Subcutaneous adipose tissue (tissue), 4 donors: ENCODE measurements around the gene MAEL. TPM values are rescaled to one million over a fixed set of nuclear protein-coding genes. Genes with fewer than 3 reads are reported as not detected.

Source experiments
- total RNA-seq, 4 donors: library from RNA; depleted of rRNA; stranded (reverse); fragments of >200 nt; gene quantifications; one replicate each; pipeline ENCODE4 v1.1.0, GENCODE V29; 2016
- TF ChIP-seq, protein P1 (sequence below): fragments of 450-650 bp; IDR thresholded peaks from one replicate; pipeline ENCODE4 v1.5.1; 2016; ENCODE audit warnings: low read depth, mild to moderate bottlenecking, control low read depth, antibody characterized with exemption, moderate library complexity

The MAEL gene
- total RNA-seq, 4 donors from 2014 or later: 0.33 TPM; not detected in 3

- TF ChIP-seq, protein P1, sequence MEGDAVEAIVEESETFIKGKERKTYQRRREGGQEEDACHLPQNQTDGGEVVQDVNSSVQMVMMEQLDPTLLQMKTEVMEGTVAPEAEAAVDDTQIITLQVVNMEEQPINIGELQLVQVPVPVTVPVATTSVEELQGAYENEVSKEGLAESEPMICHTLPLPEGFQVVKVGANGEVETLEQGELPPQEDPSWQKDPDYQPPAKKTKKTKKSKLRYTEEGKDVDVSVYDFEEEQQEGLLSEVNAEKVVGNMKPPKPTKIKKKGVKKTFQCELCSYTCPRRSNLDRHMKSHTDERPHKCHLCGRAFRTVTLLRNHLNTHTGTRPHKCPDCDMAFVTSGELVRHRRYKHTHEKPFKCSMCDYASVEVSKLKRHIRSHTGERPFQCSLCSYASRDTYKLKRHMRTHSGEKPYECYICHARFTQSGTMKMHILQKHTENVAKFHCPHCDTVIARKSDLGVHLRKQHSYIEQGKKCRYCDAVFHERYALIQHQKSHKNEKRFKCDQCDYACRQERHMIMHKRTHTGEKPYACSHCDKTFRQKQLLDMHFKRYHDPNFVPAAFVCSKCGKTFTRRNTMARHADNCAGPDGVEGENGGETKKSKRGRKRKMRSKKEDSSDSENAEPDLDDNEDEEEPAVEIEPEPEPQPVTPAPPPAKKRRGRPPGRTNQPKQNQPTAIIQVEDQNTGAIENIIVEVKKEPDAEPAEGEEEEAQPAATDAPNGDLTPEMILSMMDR: no peak
These were observed 54.8 kb downstream of the MAEL start for GRCh38 chr1:167043752-167044488.

DNA sequence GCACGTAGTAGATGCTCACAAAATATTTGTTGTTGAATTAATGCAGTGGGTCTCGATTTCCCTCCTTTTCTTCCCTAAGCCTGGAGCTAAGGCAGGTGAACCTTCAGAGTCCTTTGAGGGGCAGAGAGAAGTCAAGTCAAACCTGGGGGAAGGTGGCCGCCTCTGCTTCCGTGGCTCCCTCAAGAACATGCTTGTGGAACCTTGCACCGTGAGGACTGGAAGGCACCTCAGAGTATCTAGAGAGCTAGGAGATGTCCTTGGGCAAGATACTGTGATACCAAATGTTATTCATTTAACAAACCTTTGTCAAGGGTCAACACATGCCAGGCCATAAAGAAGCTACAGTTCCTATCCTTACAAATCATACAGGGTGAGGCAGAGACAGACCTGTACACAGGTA is 62.8 kb downstream of the MAEL start:
- TF ChIP-seq, protein P1: no peak

- TF ChIP-seq, protein P1: no peak
These were observed 63.3 kb downstream of the MAEL start for GRCh38 chr1:167052389-167052788.

DNA sequence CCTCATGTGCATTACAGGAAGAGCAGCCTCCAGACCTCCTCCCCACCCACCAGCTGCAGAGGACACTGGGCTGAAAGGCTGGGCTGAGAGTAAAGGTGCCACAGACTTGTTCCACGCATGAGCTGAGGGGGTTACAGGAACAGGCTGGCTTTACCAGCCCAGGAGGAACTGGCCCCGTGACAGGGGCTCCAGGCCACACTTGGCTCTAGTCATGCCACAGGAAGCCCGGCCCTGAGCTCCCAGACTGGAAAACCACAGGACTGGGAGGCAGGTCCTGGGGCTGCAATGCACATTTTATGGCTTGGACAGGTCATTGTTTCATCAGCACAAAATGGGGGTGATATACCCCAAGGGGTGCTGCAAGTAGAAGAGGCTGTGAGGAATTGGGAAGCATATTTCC is 65.5 kb downstream of the MAEL start:
- TF ChIP-seq, protein P1: no peak

- TF ChIP-seq, protein P1: no peak
These were observed 66.0 kb downstream of the MAEL start for GRCh38 chr1:167054946-167055630.

DNA sequence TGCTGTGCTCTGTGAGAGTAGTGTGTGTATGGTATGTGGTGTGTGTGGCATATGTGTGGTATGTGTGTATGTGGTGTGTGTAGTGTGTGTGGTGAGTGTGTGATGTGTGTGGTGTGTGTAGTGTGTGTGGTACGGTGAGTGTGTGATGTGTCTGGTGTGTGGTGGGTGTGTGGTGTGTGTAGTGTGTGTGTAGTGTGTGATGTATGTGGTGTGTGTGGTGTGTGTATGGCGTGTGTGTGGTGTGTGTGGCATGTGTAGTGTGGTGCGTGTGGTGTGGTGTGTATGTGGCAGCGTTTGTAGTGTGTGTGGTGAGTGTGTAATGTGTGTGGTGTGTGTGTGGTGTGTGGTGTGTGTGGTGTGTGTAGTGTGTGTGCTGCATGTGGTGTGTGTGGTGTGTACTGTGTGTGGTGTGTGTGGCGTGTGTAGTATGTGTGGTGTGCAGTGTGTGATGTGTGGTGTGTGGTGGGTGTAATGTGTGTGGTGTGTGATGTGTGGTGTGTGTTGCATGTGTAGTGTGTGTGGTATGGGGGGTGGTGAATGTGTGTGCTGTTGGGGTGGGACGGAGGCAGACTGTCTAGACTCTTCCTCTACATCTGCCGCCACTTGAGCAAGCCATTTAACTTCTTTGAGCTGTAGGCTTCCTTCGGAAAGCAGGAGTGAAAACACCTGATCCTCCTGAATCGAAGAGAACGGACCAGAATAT is 67.6 kb downstream of the MAEL start:
- TF ChIP-seq, protein P1: no peak

DNA sequence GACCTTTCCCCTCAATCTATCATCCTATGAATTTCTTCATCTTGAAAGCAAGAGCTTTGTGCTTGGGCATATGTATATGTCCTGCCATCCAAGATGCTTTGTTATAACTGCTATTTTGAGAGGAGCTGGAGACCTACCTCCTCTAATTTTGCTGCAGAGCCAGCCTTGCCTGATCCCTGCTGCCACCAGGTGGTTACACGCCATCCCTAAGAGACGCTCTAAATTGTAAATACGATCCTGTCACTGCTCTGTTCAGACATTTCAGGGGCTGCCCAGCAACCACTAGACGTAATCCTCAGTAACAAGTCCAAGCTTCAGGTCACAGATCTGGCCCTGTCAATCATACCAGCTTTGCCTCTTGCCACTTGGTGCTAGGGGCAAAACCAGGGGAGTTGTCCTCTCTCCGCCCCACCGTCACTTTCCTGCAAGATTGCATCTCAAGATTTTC is 68.2 kb downstream of the MAEL start:
- TF ChIP-seq, protein P1: no peak
